Upper lobe of left lung (tissue), 4 donors: ENCODE measurements around the gene AMZ2.

Experiments used
- CTCF ChIP-seq, 6 experiments: fragments of 450-650 bp in 4 of 6; fragments of 200-600 bp in 2 of 6; sonication (generic) in 2 of 6; IDR thresholded peaks; one replicate each; pipeline ENCODE4 v1.5.1; 2016 to 2019; ENCODE audit warnings: antibody characterized with exemption in 6 of 6
- EP300 ChIP-seq, 4 donors: sonication (generic); formaldehyde crosslinking; IDR thresholded peaks; one replicate each; pipeline ENCODE4 v1.5.1; 2017; ENCODE audit warnings: antibody characterized with exemption in 4 of 4, control low read depth in 2 of 4
- POLR2A ChIP-seq, 4 donors: fragments of 450-650 bp; IDR thresholded peaks; one replicate each; pipeline ENCODE4 v1.5.1; 2016 to 2017; ENCODE audit warnings: antibody characterized with exemption in 4 of 4, mild to moderate bottlenecking in 2 of 4
- POLR2AphosphoS5 ChIP-seq, 2 donors: sonication (generic); formaldehyde crosslinking; IDR thresholded peaks; one replicate each; pipeline ENCODE4 v1.5.1; 2017; ENCODE audit warnings: antibody characterized with exemption in 2 of 2

- TF ChIP-seq CTCF (IDR thresholded peaks at IDR 0.05), result no peak
- TF ChIP-seq POLR2A (IDR thresholded peaks at IDR 0.05), result peak in 1 of 4 donors; percentile 37
- TF ChIP-seq POLR2AphosphoS5 (IDR thresholded peaks at IDR 0.05), result peak in 1 of 2 donors; percentile 48
- TF ChIP-seq EP300 (IDR thresholded peaks at IDR 0.05), result no peak
Observed at GRCh38 chr17:68296217-68297191, 48.7 kb downstream of the AMZ2 start.
